HepG2 (cell line): ENCODE data around the gene LLGL1. TPM values are rescaled to one million over a fixed set of nuclear protein-coding genes. Genes with fewer than 3 reads are reported as not detected.
A peak's percentile ranks its signal among the peaks of the same experiment; 100 is the strongest.

Source experiments
- CBX5 ChIP-seq: sonication (generic); formaldehyde crosslinking; IDR thresholded peaks from 2 replicates; pipeline ENCODE4 v1.4.0; 2020; ENCODE audit warnings: missing genetic modification reagents, borderline replicate concordance
- ELF4 ChIP-seq: sonication (generic); formaldehyde crosslinking; IDR thresholded peaks from 2 replicates; pipeline ENCODE4 v1.5.0; 2020; ENCODE audit warnings: missing genetic modification reagents, mild to moderate bottlenecking, moderate library complexity, borderline replicate concordance
- FOXJ3 ChIP-seq: sonication (generic); formaldehyde crosslinking; IDR thresholded peaks from 2 replicates; pipeline ENCODE4 v1.4.0; 2020; ENCODE audit warnings: missing genetic modification reagents, mild to moderate bottlenecking, borderline replicate concordance
- HMGXB3 ChIP-seq: sonication (generic); formaldehyde crosslinking; IDR thresholded peaks from 2 replicates; pipeline ENCODE4 v1.4.0; 2020; ENCODE audit warnings: missing genetic modification reagents, borderline replicate concordance
- JARID2 ChIP-seq: sonication (generic); formaldehyde crosslinking; IDR thresholded peaks from 2 replicates; pipeline ENCODE4 v1.8.1; 2023; ENCODE audit warnings: missing genetic modification reagents, inconsistent platforms; ENCODE audit not compliant: insufficient replicate concordance
- MEIS1 ChIP-seq: sonication (generic); formaldehyde crosslinking; IDR thresholded peaks from 2 replicates; pipeline ENCODE4 v1.9.0; 2021; ENCODE audit warnings: mild to moderate bottlenecking, missing genetic modification reagents, moderate library complexity, borderline replicate concordance
- NCOA1 ChIP-seq: sonication (generic); formaldehyde crosslinking; IDR thresholded peaks from 2 replicates; pipeline ENCODE4 v1.9.0; 2021; ENCODE audit warnings: missing genetic modification reagents
- NFIB ChIP-seq: sonication (generic); formaldehyde crosslinking; IDR thresholded peaks from 2 replicates; pipeline ENCODE4 v1.9.0; 2021; ENCODE audit warnings: missing genetic modification reagents, mild to moderate bottlenecking, borderline replicate concordance
- PHF20 ChIP-seq: sonication (generic); formaldehyde crosslinking; IDR thresholded peaks from 2 replicates; pipeline ENCODE4 v1.5.0; 2020; ENCODE audit warnings: mild to moderate bottlenecking, missing genetic modification reagents
- PHF8 ChIP-seq: sonication (generic); formaldehyde crosslinking; IDR thresholded peaks from 2 replicates; pipeline ENCODE4 v1.5.0; 2020; ENCODE audit warnings: missing genetic modification reagents
- SALL1 ChIP-seq: sonication (generic); formaldehyde crosslinking; IDR thresholded peaks from 2 replicates; pipeline ENCODE4 v1.8.0; 2022; ENCODE audit warnings: mild to moderate bottlenecking, missing genetic modification reagents
- SIX1 ChIP-seq: sonication (generic); formaldehyde crosslinking; IDR thresholded peaks from 2 replicates; pipeline ENCODE4 v1.4.0; 2020; ENCODE audit warnings: missing genetic modification reagents, borderline replicate concordance
- STAT5B ChIP-seq: sonication (generic); formaldehyde crosslinking; IDR thresholded peaks from 2 replicates; pipeline ENCODE4 v1.4.0; 2020; ENCODE audit warnings: missing genetic modification reagents
- TEAD3 ChIP-seq: optimal IDR thresholded peaks from 2 replicates; pipeline ENCODE3; 2016; ENCODE audit warnings: borderline replicate concordance
- THAP9 ChIP-seq: sonication (generic); formaldehyde crosslinking; IDR thresholded peaks from 2 replicates; pipeline ENCODE4; 2020; ENCODE audit warnings: missing genetic modification reagents, mild to moderate bottlenecking, borderline replicate concordance
- WIZ ChIP-seq: sonication (generic); formaldehyde crosslinking; IDR thresholded peaks from 2 replicates; pipeline ENCODE4 v1.5.1; 2020; ENCODE audit warnings: mild to moderate bottlenecking, missing genetic modification reagents
- ZBTB42 ChIP-seq: sonication (generic); formaldehyde crosslinking; IDR thresholded peaks from 2 replicates; pipeline ENCODE4 v1.5.0; 2020; ENCODE audit warnings: mild to moderate bottlenecking, missing genetic modification reagents
- ZBTB7A ChIP-seq: sonication (generic); formaldehyde crosslinking; IDR thresholded peaks from 2 replicates; pipeline ENCODE4 v1.8.0; 2022; ENCODE audit warnings: mild to moderate bottlenecking, missing genetic modification reagents
- ZNF124 ChIP-seq: sonication (generic); formaldehyde crosslinking; IDR thresholded peaks from 2 replicates; pipeline ENCODE4 v1.4.0; 2020; ENCODE audit warnings: missing genetic modification reagents
- ZNF138 ChIP-seq: sonication (generic); formaldehyde crosslinking; IDR thresholded peaks from 2 replicates; pipeline ENCODE4 v1.5.0; 2020; ENCODE audit warnings: mild to moderate bottlenecking, low read depth, missing genetic modification reagents
- ZNF335 ChIP-seq: sonication (generic); formaldehyde crosslinking; IDR thresholded peaks from 2 replicates; pipeline ENCODE4 v1.4.0; 2020; ENCODE audit warnings: missing genetic modification reagents
- ZNF549 ChIP-seq: sonication (generic); formaldehyde crosslinking; IDR thresholded peaks from 2 replicates; pipeline ENCODE4 v1.5.0; 2020; ENCODE audit warnings: missing genetic modification reagents
- ZNF629 ChIP-seq: sonication (generic); formaldehyde crosslinking; conservative IDR thresholded peaks from 2 replicates; pipeline ENCODE4 v1.5.0; 2020; ENCODE audit warnings: missing genetic modification reagents
- polyA plus RNA-seq, 8 experiments: library from polyadenylated mRNA; depleted of rRNA in 3 of 8; stranded (reverse) in 7 of 8; unstranded in 1 of 8; fragments of >200 nt; fragmentation: Illumina TruSeq in 4 of 8; extraction: Trizol in 4 of 8; gene quantifications; 2 replicates each; pipeline versions ENCODE4 v1.2.1 to v1.2.3, GENCODE V29; 2011 to 2016; ENCODE audit warnings: low read depth in 4 of 8, missing spikeins in 1 of 8, mixed read lengths in 1 of 8; ENCODE audit not compliant: insufficient read depth in 1 of 8
- total RNA-seq, 5 experiments: library from RNA; depleted of rRNA; stranded (reverse); fragments of >200 nt; fragmentation: Illumina TruSeq; extraction: Trizol; gene quantifications; 2 replicates each; pipeline ENCODE4 v1.2.3, GENCODE V29; 2016; ENCODE audit warnings: low read depth in 1 of 5

The LLGL1 gene
- total and polyA plus RNA-seq, 2 of the 13 experiments (the other 11 are each of a cell fraction or from before 2014, with no cell fraction given), result 15.0 to 15.3 TPM

DNA sequence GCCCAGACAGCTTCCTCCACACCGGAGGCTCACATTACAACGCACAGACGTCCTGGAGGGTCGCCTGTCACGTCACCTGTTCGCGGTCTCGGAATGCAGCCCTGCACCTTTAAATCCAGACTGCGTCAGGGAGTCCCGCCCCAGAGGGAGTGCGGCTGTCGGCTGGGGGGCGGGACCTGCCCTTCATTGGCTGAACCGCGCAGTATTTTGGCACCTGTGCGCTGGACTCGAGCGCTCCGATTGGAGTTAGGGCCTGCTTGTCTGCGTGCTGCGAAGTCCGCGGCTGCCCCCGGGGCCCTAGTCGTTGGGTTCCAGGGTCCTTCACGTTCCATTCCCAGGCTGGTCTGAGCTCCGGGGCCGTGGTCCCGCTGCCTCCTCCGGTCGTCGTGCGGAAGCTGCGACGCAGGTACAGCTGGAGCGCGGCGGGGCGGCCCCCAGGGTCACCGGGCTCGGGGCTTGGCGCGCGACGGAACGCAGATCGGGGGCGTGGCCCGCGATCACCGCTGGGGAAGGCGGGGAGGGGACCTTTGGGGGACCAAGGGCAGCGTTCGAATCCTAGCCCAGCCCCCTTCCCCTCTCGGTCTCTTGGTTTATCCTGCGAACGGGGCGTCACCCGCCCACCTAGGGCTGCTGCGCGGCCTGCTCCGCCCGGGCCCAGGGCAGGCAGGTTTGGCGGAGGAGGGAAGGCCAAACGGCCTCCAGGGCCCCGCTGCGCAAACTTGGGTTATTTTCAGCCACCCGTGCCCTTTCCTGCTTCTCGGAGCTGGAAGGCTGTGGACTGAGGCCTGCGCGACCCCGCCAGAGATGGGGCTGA is 35.1 kb downstream of the LLGL1 start, which contains the start of gene MIEF2 (continued):
- TF ChIP-seq NFIB (no peak), WIZ (0 out of 2 replicates have a peak, but pooled peaks have one; percentile 24), ZNF629 (0 out of 2 replicates have a peak, but pooled peaks have one; percentile 14), SIX1 (CRISPR knock-in tag) (peak; percentile 63; the same call in 1 of the 2 replicates), JARID2 (CRISPR knock-in tag) (no peak), ZNF335 (CRISPR knock-in tag) (peak; percentile 89), CBX5 (CRISPR knock-in tag) (no peak; the same call in 1 of the 2 replicates), PHF20 (no peak; the same call in none of the 2 replicates), HMGXB3 (peak; percentile 8), SALL1 (CRISPR knock-in tag) (peak; percentile 71), TEAD3 (peak; percentile 96), STAT5B (CRISPR knock-in tag) (no peak), ZNF138 (0 out of 2 replicates have a peak, but pooled peaks have one; percentile 20), MEIS1 (peak; percentile 65; the same call in 1 of the 2 replicates), FOXJ3 (no peak), ZBTB42 (CRISPR knock-in tag) (0 out of 2 replicates have a peak, but pooled peaks have one; percentile 40), ZBTB7A (peak; percentile 83; the same call in 1 of the 2 replicates), ZNF549 (no peak), THAP9 (CRISPR knock-in tag) (peak; percentile 51; the same call in 1 of the 2 replicates), NCOA1 (CRISPR knock-in tag) (0 out of 2 replicates have a peak, but pooled peaks have one; percentile 37), ZNF124 (no peak), PHF8 (peak; percentile 89), ELF4 (CRISPR knock-in tag) (0 out of 2 replicates have a peak, but pooled peaks have one; percentile 37)
